ENCODE measurements around the gene BMAL1. TPM values are rescaled to one million over a fixed set of nuclear protein-coding genes. Genes with fewer than 3 reads are reported as not detected.

The BMAL1 gene
- total RNA-seq, 1 experiment from 2014 or later = 8.3 TPM

DNA sequence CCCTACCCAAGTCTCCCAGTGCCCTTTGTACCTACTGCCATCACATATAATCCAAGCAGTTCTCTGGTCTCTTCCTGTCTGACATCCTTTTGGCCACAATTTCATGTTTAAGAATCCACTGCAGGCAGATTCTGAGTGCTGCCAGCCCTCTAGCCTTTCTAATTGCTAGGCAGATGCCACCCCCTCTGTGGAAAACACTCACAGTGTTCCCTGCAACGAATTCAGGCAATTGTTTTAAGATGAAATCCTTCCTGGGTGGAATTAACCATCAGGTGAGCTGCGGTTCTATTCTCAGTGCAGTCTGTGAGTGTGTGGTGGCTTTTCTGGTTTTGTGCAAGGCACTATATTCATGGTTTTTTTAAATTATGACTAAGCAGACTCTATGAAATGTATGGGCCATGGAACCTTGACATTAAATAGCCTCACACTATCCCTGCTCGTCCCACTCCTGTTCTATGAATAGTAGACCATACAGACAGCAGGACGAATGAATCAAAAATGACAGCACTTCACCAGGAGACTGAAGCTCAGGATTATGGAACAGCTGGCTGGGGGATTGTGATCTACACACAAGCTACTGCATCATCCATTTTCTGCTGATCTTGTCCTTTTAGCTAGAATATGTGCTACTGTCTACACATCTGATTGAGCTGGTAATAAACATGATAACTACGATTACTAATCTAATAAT lies 29.8 kb upstream of the BMAL1 start (continued):
- TF ChIP-seq, protein P1, sequence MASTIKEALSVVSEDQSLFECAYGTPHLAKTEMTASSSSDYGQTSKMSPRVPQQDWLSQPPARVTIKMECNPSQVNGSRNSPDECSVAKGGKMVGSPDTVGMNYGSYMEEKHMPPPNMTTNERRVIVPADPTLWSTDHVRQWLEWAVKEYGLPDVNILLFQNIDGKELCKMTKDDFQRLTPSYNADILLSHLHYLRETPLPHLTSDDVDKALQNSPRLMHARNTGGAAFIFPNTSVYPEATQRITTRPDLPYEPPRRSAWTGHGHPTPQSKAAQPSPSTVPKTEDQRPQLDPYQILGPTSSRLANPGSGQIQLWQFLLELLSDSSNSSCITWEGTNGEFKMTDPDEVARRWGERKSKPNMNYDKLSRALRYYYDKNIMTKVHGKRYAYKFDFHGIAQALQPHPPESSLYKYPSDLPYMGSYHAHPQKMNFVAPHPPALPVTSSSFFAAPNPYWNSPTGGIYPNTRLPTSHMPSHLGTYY (CRISPR knock-in tag; IDR thresholded peaks at IDR 0.05) = no peak

DNA sequence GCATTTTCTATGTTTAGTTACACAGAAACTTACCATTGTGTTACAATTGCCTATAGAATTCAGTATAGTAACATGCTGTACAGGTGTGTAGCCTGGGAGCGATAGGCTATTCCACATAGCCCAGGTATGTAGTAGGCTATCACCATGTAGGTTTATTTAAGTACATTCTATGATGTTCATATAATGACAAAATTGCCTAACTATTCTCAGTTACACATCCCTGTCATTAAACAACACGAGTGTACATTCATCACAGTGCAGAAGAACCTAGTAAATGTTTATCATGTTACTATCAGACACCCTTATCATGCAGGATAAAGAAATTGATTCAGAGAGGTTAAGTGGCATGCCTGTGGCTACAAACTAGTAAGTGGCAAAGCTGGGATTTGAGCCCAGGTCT lies 28.4 kb upstream of the BMAL1 start:
- CTCF ChIA-PET = no interaction called here
- Mint-ChIP-seq H3K27ac (no peak overlapping the region), H3K9me3 (no peaks in the 10 kb centered on the region), H3K4me1 (no peaks in the 10 kb centered on the region), H3K36me3 (no peaks in the 10 kb centered on the region), H3K27me3 (ENCODE audit: low read depth) (no peaks in the 10 kb centered on the region), H3K4me3 (no peak overlapping the region)
- POLR2A ChIA-PET = no interaction called here
- TF ChIP-seq SMAD4 (CRISPR knock-in tag; IDR thresholded peaks at IDR 0.05) = no peak
- no peak for TF ChIP-seq NFE2L1 (CRISPR knock-in tag; IDR thresholded peaks at IDR 0.05)
- TF ChIP-seq, protein P2, sequence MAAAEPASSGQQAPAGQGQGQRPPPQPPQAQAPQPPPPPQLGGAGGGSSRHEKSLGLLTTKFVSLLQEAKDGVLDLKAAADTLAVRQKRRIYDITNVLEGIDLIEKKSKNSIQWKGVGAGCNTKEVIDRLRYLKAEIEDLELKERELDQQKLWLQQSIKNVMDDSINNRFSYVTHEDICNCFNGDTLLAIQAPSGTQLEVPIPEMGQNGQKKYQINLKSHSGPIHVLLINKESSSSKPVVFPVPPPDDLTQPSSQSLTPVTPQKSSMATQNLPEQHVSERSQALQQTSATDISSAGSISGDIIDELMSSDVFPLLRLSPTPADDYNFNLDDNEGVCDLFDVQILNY (CRISPR knock-in tag; IDR thresholded peaks at IDR 0.05) = no peak
- TF ChIP-seq KAT7 (CRISPR knock-in tag; IDR thresholded peaks at IDR 0.05; ENCODE audit: borderline replicate concordance) = no peak
- TF ChIP-seq, protein P3, sequence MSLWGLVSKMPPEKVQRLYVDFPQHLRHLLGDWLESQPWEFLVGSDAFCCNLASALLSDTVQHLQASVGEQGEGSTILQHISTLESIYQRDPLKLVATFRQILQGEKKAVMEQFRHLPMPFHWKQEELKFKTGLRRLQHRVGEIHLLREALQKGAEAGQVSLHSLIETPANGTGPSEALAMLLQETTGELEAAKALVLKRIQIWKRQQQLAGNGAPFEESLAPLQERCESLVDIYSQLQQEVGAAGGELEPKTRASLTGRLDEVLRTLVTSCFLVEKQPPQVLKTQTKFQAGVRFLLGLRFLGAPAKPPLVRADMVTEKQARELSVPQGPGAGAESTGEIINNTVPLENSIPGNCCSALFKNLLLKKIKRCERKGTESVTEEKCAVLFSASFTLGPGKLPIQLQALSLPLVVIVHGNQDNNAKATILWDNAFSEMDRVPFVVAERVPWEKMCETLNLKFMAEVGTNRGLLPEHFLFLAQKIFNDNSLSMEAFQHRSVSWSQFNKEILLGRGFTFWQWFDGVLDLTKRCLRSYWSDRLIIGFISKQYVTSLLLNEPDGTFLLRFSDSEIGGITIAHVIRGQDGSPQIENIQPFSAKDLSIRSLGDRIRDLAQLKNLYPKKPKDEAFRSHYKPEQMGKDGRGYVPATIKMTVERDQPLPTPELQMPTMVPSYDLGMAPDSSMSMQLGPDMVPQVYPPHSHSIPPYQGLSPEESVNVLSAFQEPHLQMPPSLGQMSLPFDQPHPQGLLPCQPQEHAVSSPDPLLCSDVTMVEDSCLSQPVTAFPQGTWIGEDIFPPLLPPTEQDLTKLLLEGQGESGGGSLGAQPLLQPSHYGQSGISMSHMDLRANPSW (CRISPR knock-in tag; conservative IDR thresholded peaks at IDR 0.05; ENCODE audit: low read depth) = no peak
- no peak for TF ChIP-seq GRHL2 (CRISPR knock-in tag; IDR thresholded peaks at IDR 0.05; ENCODE audit: insufficient replicate concordance, severe bottlenecking)
- TF ChIP-seq SMAD3 (CRISPR knock-in tag; IDR thresholded peaks at IDR 0.05; ENCODE audit: borderline replicate concordance) = no peak
- no peak for TF ChIP-seq ETV6 (CRISPR knock-in tag; IDR thresholded peaks at IDR 0.05)
- TF ChIP-seq, protein P4, sequence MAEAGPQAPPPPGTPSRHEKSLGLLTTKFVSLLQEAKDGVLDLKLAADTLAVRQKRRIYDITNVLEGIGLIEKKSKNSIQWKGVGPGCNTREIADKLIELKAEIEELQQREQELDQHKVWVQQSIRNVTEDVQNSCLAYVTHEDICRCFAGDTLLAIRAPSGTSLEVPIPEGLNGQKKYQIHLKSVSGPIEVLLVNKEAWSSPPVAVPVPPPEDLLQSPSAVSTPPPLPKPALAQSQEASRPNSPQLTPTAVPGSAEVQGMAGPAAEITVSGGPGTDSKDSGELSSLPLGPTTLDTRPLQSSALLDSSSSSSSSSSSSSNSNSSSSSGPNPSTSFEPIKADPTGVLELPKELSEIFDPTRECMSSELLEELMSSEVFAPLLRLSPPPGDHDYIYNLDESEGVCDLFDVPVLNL (CRISPR knock-in tag; IDR thresholded peaks at IDR 0.05; ENCODE audit: borderline replicate concordance, low read depth) = no peak
- no peak for TF ChIP-seq OVOL2 (CRISPR knock-in tag; IDR thresholded peaks at IDR 0.05; ENCODE audit: borderline replicate concordance)
- TF ChIP-seq IRF2 (CRISPR knock-in tag; IDR thresholded peaks at IDR 0.05; ENCODE audit: borderline replicate concordance, low read depth) = no peak
- TF ChIP-seq, protein P5, sequence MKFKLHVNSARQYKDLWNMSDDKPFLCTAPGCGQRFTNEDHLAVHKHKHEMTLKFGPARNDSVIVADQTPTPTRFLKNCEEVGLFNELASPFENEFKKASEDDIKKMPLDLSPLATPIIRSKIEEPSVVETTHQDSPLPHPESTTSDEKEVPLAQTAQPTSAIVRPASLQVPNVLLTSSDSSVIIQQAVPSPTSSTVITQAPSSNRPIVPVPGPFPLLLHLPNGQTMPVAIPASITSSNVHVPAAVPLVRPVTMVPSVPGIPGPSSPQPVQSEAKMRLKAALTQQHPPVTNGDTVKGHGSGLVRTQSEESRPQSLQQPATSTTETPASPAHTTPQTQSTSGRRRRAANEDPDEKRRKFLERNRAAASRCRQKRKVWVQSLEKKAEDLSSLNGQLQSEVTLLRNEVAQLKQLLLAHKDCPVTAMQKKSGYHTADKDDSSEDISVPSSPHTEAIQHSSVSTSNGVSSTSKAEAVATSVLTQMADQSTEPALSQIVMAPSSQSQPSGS (CRISPR knock-in tag; IDR thresholded peaks at IDR 0.05; ENCODE audit: borderline replicate concordance, low read depth) = no peak
- TF ChIP-seq ZNF138 (CRISPR knock-in tag; conservative IDR thresholded peaks at IDR 0.05) = no peak
- no peak for TF ChIP-seq ZNF219 (CRISPR knock-in tag; IDR thresholded peaks at IDR 0.05; ENCODE audit: borderline replicate concordance)
- TF ChIP-seq SOX15 (CRISPR knock-in tag; IDR thresholded peaks at IDR 0.05) = no peak
- TF ChIP-seq ZNF416 (CRISPR knock-in tag; IDR thresholded peaks at IDR 0.05) = no peak
- TF ChIP-seq ZNF232 (CRISPR knock-in tag; IDR thresholded peaks at IDR 0.05) = no peak
- DNase-seq (ENCODE audit: low spot score) = no peak
- ATAC-seq = no peak

Data from WTC11 (cell line).